ENCODE measurements around the gene NUDCD2.
"Not testable (repeated sequence)": the region's sequence is repeated elsewhere in the genome, so short reads cannot be mapped to it uniquely, and the experiment has no call there.

The NUDCD2 gene

DNA sequence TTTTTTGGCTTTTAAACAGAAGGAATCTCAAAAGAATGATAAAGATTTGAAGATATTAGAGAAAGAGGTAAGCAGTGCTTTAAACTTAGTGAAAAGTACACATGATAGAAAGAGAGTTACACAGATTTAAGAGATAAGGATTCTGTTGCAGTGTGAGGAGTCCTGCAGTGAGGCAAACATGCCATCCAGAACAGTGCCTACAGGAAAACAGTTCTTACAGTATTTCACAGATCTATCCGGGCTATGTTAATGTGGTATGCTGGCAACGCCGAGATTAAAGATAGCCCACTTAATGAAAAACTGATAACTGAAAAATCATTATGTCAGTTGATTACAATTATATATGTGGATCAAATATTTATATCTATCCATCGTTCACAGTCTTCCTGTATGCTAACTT lies 7.8 kb upstream of the NUDCD2 start:
- no peak for DNase-seq (ENCODE audit: low read depth in 2 of 2)

- no peak for DNase-seq (ENCODE audit: low read depth in 2 of 2)
These were observed 3.1 kb upstream of the NUDCD2 start for GRCh38 chr5:163463063-163463435.

DNA sequence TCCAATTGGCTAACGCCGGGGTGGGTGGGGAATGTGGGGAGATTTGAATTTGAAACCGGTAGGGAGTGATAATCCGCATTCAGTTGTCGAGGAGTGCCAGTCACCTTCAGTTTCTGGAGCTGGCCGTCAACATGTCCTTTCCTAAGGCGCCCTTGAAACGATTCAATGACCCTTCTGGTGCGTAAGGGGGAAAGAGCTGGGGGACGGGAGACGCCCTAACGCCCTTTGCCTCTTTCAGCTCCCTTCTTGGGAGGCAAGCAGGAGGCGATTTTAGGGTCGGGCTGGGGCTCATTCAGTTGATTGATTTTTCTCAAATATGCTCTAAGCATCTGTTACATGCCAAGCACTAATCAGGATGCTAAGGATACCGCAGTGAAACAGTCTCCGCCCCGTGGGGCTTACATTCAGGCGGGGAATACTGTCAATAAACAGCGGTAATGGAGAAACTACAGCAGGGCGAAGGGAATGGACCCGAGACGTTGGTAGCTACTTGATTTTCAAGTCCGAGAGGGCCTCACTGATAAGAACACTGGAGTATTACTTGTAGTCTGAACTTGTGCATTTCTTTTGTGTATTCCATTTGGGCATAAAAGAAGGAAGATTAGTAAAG lies 765 bp upstream of the NUDCD2 start, which contains the start of gene HMMR:
TSS of gene HMMR (plus strand) at position 71 of the 610 bp plus-strand sequence. CDS start at position 132, 61 bp downstream.
- no peak for DNase-seq (ENCODE audit: low read depth in 2 of 2)

GRCh38 chr5:163459462-163459818 lies 462 bp downstream of the NUDCD2 start:
- DNase-seq (ENCODE audit: low read depth in 2 of 2): no peak

GRCh38 chr5:163458778-163459385 lies 1.0 kb downstream of the NUDCD2 start:
- no peak for DNase-seq (ENCODE audit: low read depth in 2 of 2)

GRCh38 chr5:163456840-163457239 lies 3.1 kb downstream of the NUDCD2 start:
- no peak for DNase-seq (ENCODE audit: low read depth in 2 of 2)

GRCh38 chr5:163456029-163456589 lies 3.8 kb downstream of the NUDCD2 start:
- no peak for DNase-seq (ENCODE audit: low read depth in 2 of 2)

DNA sequence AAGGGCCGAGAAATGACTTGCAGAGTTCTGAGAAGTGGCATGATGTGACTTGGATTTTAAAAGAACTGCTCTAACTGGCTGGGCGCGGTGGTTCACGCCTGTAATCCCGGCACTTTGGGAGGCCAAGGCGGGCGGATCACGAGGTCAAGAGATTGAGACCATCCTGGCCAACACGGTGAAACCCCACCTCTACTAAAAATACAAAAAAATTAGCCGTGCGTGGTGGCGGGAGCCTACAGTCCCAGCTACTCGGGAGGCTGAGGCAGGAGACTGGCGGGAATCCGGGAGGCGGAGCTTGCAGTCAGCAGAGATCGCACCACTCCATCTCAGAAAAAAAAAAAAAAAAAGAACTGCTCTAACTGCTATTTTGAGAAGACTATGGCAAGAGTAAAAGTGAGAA lies 4.5 kb downstream of the NUDCD2 start:
- DNase-seq (ENCODE audit: low read depth in 2 of 2): not testable (repeated sequence)

- no peak for DNase-seq (ENCODE audit: low read depth in 2 of 2)
These were observed 6.2 kb downstream of the NUDCD2 start for GRCh38 chr5:163453705-163454104.

DNA sequence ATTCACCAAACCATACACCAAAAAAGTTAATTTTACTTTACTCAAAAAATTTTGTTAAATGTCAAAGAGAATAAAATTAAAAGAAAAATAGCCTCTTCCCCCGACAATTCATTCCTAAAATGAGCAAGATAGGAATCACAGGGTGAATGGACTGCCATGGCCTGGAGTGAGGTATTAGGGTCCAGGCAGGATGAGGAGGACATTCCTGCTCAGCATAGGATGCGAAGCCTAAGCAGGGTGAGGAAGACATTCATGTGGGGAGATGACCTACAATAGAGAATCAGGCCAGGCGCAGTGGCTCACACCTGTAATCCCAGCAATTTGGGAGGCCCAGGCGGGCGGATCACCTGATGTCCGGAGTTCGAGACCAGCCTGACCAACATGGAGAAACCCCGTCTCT lies 8.4 kb downstream of the NUDCD2 start:
- DNase-seq (ENCODE audit: low read depth in 2 of 2): no peak

GRCh38 chr5:163448491-163448890 lies 11.4 kb downstream of the NUDCD2 start:
- no peak for DNase-seq (ENCODE audit: low read depth in 2 of 2)

DNA sequence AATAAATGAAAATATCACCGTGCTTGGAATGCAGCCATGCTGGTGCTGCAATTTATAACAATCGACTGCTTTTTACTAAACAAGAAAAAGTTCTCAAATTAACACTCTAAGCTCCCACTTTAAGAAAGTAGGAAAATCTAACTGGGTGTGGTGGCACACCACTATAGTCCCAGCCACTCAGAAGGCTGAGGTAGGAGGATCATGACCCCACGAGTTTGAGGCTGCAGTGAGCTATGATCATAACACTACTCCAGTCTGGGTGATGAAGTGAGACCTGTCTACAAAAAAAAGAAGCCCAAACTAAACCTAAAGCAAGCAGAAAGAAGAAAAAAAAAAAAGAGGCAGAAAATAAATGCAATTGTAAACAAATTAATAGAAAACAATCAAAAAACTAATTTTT lies 12.0 kb downstream of the NUDCD2 start:
- no peak for DNase-seq (ENCODE audit: low read depth in 2 of 2)

DNA sequence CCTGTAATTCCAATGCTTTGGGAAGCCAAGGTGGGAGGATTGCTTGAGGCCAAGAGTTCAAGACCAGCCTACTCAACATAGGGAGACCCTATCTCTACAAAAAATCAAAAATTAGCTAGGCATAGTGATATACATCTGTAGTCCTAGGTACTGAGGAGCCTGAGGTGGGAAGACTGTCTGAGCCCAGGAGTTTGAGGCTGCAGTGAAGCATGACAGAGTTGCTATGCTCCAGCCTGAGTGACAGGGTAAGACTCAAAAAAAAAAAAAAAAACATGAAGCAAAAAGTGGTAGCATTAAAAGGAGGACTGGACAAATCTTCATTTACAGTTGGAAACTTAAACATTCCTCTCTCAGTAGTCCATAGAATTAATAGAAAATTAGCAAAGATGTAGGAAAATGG lies 12.7 kb downstream of the NUDCD2 start:
- no peak for DNase-seq (ENCODE audit: low read depth in 2 of 2)

GRCh38 chr5:163445345-163445744 lies 14.6 kb downstream of the NUDCD2 start:
- no peak for DNase-seq (ENCODE audit: low read depth in 2 of 2)

- no peak for DNase-seq (ENCODE audit: low read depth in 2 of 2)
These were observed 15.4 kb downstream of the NUDCD2 start for GRCh38 chr5:163444526-163444925.

GRCh38 chr5:163440954-163441353 lies 18.9 kb downstream of the NUDCD2 start:
- DNase-seq (ENCODE audit: low read depth in 2 of 2): no peak

- no peak for DNase-seq (ENCODE audit: low read depth in 2 of 2)
These were observed 20.8 kb downstream of the NUDCD2 start for GRCh38 chr5:163439092-163439425.

- peak; percentile 80 for DNase-seq (ENCODE audit: low read depth in 2 of 2)
These were observed 22.4 kb downstream of the NUDCD2 start, which contains the start of gene CCNG1 for GRCh38 chr5:163437309-163438182. Gene CCNG1 (plus strand): TSS chr5:163437595. CDS start chr5:163439257, 1,662 bp downstream.

DNA sequence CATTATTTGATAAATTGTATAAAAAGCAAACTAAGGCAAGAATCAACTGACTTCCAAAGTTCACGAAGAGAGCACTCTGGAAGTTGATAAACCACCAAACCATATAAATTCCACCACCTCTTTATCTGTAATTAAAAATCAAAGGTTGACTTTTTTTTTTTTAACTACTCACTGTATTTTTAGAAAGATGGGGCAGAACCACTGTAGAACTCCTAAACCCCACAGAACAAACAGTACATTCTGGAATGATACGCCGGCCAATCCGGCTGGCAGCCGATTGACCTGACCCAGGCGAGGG lies 22.9 kb downstream of the NUDCD2 start:
- DNase-seq (ENCODE audit: low read depth in 2 of 2): no peak

DNA sequence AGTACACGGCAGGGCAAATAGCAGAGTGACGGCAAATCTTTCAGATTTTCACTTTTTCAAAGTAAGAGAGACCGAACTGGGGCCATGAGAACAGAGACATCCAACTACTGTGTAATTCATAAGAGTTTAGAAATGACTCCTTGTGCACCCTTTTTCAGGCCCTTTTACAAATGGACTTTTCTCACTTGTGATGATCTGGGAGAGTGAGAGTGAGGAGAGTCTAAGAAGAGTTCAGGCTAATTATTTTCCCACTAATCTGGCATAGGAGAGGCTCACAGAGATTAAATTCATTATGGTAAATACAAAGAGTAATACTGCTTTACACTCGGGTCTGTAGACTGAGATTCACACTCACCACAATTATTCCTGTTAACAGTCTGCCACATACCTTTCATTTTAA lies 23.4 kb downstream of the NUDCD2 start:
- no peak for DNase-seq (ENCODE audit: low read depth in 2 of 2)

GRCh38 chr5:163434401-163434866 lies 25.5 kb downstream of the NUDCD2 start:
- no peak for DNase-seq (ENCODE audit: low read depth in 2 of 2)

DNA sequence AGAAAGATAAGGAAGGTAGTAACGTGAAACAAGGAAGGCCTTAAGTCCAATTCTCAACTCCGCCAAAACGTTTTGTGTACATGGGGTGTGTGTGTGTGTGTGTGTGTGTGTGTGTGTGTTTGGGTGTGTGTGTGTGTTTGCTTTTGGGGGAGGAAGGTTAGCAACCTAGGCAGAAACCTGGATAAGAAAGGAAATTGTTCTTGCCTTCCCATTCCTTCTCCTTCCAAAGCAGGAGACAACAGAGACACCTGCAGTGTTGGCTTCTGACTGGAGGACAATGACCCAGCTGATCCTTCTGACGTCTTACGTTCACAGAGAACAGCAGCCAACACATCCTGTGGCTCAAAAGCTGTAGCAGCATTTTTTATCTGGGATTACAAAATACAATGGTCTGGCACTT lies 26.6 kb downstream of the NUDCD2 start:
- no peak for DNase-seq (ENCODE audit: low read depth in 2 of 2)

DNA sequence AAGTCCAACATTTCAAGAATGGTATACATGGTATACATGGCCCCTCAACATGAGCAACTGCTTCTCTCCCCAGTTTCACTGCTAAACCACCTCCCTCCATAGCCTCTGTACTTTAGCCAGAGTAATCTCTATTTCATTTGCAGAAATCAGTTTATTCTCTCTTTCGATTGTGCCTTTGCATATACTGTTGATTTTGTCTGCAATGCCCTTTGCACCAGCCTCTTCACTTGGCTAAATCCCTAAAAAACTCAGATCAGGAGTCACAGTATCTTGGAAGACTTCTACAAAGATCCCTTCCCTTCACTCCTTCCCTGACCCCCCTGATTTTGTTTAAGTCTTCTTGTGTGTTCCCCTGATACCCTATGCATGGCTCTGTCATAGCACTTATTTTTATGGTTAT lies 27.4 kb downstream of the NUDCD2 start:
- DNase-seq (ENCODE audit: low read depth in 2 of 2): no peak

All from activated CD4-positive, alpha-beta T cell treated with anti-CD3 and anti-CD28 coated beads for 24 hours (primary cell).